Psoas muscle (tissue), 8 donors: ENCODE results near the gene TRAF2. TPM values are rescaled to one million over a fixed set of nuclear protein-coding genes. Genes with fewer than 3 reads are reported as not detected.

Experiments
- ATAC-seq, 4 donors: fragments of 200-7000 bp; cut with Tn5 transposase; one replicate each; pipeline ENCODE4 v1.9.1; 2020; ENCODE audit warnings: moderate library complexity in 3 of 4, mild to moderate bottlenecking in 2 of 4
- DNase-seq, 2 donors: peaks; one replicate each; pipeline ENCODE4 v3.0.0-alpha.2; 2020
- H3K27ac ChIP-seq: fragments of 200-600 bp; one replicate; pipeline ENCODE4 v1.8.0; 2022
- H3K27me3 ChIP-seq, 3 donors: fragments of 200-600 bp in 1 of 3; one replicate each; pipeline versions ENCODE4 v1.6.1 to v1.8.0; 2013 to 2022; ENCODE audit warnings: low read length in 2 of 3, mild to moderate bottlenecking in 2 of 3, moderate library complexity in 1 of 3; ENCODE audit not compliant: insufficient read depth in 3 of 3
- H3K36me3 ChIP-seq, 2 donors: fragments of 200-600 bp in 1 of 2; one replicate each; pipeline versions ENCODE4 v1.6.1 to v1.8.0; 2013 to 2022; ENCODE audit warnings: low read depth in 1 of 2, mild to moderate bottlenecking in 1 of 2, moderate library complexity in 1 of 2; ENCODE audit not compliant: insufficient read depth in 1 of 2
- H3K4me1 ChIP-seq: fragments of 200-600 bp; one replicate; pipeline ENCODE4 v1.8.0; 2022
- H3K4me3 ChIP-seq: fragments of 200-600 bp; one replicate; pipeline ENCODE4 v1.8.0; 2022; ENCODE audit warnings: mild to moderate bottlenecking
- H3K9me3 ChIP-seq: fragments of 200-600 bp; one replicate; pipeline ENCODE4 v1.8.0; 2022
- CTCF ChIP-seq: fragments of 200-600 bp; IDR thresholded peaks from one replicate; pipeline ENCODE4 v1.8.0; 2022; ENCODE audit warnings: antibody characterized with exemption
- WGBS, 3 donors: extraction: QIAGEN DNeasy Blood & Tissue Kit; methylation state at CpG; one replicate each; pipeline versions ENCODE4 v1.1.6 to v1.1.7; 2013; 5-methylcytosine and 5-hydroxymethylcytosine counted together
- intact Hi-C, 2 donors: fragments of 100-400 bp; cut with DNase I; formaldehyde crosslinking; loops; one replicate each; pipeline versions ENCODE4 v1.11.0 to v1.14.2; 2022
- polyA plus RNA-seq, 3 donors: library from polyadenylated mRNA; stranded (reverse); fragments of 200-250 nt; gene quantifications; one replicate each; pipeline ENCODE4 v1.2.3, GENCODE V29; 2013
- total RNA-seq, 4 donors: library from RNA; stranded (reverse); fragmentation: NEBNext Ultra II Directional in 2 of 4; extraction: Animal tissue kit (Norgen Biotek cat#: 25700) in 2 of 4; gene quantifications; one replicate each; pipeline versions ENCODE4 v1.2.1 to v1.2.4, GENCODE V29; 2021 to 2023
- donor health status: healthy with polysubstance abuse.
- donor health status: DM: no; HTN: no; CAD: no; lungs with moderate emphysema.
- donor health status: Bipolar disorder and iron deficiency.
- donor health status: healthy.
- donor health status: DM: yes; HTN: yes; CAD: no.
- donor health status: DM: no; HTN: no; CAD: no.
- donor health status: DM: no; HTN: no; CAD: no.
- donor health status: DM: yes; HTN: yes; CAD: no.

The TRAF2 gene
- total and polyA plus RNA-seq, 7 donors: 5.4 to 15.9 (median 10.3) TPM

DNA sequence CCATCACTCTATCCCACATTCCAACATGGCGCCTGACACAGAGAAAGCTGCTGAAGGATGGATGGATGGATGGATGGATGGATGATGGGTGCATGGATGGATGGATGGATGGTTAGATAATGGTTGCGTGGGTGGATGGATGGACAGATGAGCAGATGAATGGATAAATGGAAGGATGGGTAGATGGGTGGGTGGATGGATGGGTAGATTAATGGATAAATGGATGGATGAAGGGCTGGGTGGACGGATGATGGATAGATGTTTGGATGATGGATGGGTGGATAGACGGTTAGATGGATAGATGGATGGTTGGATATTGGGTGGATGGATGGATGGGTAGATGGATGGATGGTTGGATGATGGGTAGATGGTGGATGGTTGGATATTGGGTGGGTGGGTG is 70.3 kb downstream of the TRAF2 start:
- intact Hi-C loops: no loop called here
- DNase-seq (no peak), ATAC-seq (no peak)
- 96 to 98% (median 98%) methylated on average over 4 of the region's 4 CpGs for WGBS, 3 donors
- Histone ChIP-seq H3K27ac (no peak overlapping the region), H3K27me3 (peaks cover 0 to 5% (median 0%) of the 10 kb centered on the region in 3 donors), H3K4me1 (no peaks in the 10 kb centered on the region), H3K36me3 (no peaks in the 10 kb centered on the region), H3K9me3 (no peaks in the 10 kb centered on the region), H3K4me3 (no peak overlapping the region)
- no peak for TF ChIP-seq CTCF

- H3K9me3 ChIP-seq: no peaks in the 10 kb centered on the region
- ATAC-seq (no peak), DNase-seq (no peak)
- intact Hi-C loops: no loop called here
- H3K4me1 ChIP-seq: no peaks in the 10 kb centered on the region
- H3K27ac ChIP-seq: no peak overlapping the region
- H3K4me3 ChIP-seq: no peak overlapping the region
- peaks cover 0 to 5% (median 0%) of the 10 kb centered on the region in 3 donors for H3K27me3 ChIP-seq
- 92 to 100% (median 100%) methylated on average over 1 of the region's 1 CpG for WGBS, 3 donors
- H3K36me3 ChIP-seq: no peaks in the 10 kb centered on the region
- TF ChIP-seq CTCF: no peak
Observed at GRCh38 chr9:136957461-136957860, 71.1 kb downstream of the TRAF2 start.

DNA sequence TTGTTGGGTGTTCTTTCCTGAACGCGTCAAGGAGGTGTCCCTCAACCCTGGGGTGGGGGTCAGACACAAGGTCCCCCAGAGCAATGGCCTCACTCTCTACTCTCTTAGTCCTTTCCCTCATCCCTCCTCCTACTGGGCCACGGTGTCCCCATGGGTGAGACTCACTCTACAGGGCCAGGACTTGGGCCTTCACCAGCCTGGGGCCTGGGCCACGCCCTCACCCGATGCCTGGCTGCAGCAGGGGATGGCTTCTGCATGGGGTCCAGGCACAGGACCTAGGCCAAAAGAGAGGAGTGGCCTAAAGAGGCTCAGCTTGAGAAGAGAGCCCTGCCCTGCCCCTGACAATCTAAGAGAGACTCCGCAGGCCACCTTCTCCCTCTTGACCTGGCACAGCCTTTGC is 71.6 kb downstream of the TRAF2 start:
- Histone ChIP-seq H3K4me1 (no peaks in the 10 kb centered on the region), H3K36me3 (no peaks in the 10 kb centered on the region), H3K27me3 (peaks cover 0 to 5% (median 0%) of the 10 kb centered on the region in 3 donors), H3K9me3 (no peaks in the 10 kb centered on the region), H3K27ac (no peak overlapping the region), H3K4me3 (no peak overlapping the region)
- DNase-seq (no peak), ATAC-seq (no peak)
- intact Hi-C loops: no loop called here
- WGBS, 3 donors: 82 to 95% (median 85%) methylated on average over 6 of the region's 6 CpGs
- TF ChIP-seq CTCF: no peak

- Histone ChIP-seq H3K27ac (no peak overlapping the region), H3K4me1 (no peaks in the 10 kb centered on the region), H3K36me3 (no peaks in the 10 kb centered on the region), H3K4me3 (no peak overlapping the region), H3K9me3 (no peaks in the 10 kb centered on the region), H3K27me3 (peaks cover 0 to 5% (median 0%) of the 10 kb centered on the region in 3 donors)
- DNase-seq (no peak), ATAC-seq (no peak)
- TF ChIP-seq CTCF: no peak
- intact Hi-C loops: no loop called here
- 83 to 91% (median 90%) methylated on average over 4 to 7 of the region's 7 CpGs for WGBS, 3 donors
Observed at GRCh38 chr9:136958473-136958872, 72.2 kb downstream of the TRAF2 start.
